ENCODE measurements around the gene ANKRD33B.
"Not testable (repeated sequence)": the region's sequence is repeated elsewhere in the genome, so short reads cannot be mapped to it uniquely, and the experiment has no call there.

Gene ANKRD33B

DNA sequence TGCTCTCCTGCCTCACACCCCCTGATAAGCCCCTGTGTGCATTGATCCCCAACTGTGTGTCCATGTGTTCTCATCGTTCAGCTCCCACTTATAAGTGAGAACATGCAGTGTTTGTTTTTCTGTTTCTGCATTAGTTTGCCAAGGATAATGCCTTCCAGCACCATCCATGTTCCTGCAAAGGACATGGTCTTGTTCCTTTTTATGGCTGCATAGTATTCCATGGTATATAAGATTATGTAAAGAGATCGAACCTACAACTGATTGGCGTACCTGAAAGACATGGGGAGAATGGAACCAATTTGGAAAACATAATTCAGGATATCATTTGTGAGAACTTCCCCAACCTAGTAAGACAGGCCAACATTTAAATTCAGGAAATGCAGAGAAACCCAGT, 32.4 kb downstream of the ANKRD33B start:
- no peak for DNase-seq

DNA sequence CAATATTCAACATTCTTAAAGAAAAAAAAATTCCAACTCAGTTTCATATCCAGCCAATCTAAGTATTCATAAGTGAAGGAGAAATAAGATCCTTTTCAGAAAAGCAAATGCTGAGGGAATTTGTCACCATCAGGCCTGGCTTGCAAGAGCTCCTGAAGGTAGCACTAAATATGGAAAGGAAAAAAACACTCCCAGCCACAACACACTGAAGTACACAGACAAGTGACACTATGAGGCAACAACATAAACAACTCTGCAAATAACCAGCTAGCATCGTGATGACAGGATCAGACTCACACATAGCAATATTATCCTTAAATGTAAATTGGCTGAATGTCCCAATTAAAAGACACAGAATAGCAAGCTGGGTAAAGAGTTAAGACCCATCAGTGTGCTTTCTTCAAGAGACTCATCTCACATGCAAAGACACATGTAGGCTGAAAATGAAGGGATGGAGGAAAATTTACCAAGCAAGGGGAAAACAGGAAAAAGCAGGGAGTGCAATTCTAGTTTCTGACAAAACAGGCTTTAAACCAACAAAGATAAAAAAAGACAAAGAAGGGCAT, 33.1 kb downstream of the ANKRD33B start:
- DNase-seq, result no peak

DNA sequence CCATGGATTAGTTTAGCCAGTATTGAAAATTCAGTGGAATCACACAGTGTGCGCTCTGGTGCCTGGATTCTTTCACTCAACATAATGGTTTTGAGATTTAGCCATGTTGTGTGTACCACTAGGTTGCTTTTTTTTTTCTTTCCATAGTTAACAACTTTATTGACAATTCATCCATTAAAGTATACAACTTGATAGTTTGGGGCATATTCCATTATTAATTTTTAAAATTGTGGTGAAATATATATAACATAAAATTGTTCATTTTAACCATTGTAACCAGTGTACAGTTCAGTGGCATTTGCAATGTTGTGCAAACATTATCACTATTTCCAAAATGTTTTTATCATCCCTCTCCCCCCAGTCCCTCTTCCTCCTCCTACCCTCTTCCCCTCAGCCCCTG, 35.2 kb downstream of the ANKRD33B start:
- DNase-seq, result no peak

DNA sequence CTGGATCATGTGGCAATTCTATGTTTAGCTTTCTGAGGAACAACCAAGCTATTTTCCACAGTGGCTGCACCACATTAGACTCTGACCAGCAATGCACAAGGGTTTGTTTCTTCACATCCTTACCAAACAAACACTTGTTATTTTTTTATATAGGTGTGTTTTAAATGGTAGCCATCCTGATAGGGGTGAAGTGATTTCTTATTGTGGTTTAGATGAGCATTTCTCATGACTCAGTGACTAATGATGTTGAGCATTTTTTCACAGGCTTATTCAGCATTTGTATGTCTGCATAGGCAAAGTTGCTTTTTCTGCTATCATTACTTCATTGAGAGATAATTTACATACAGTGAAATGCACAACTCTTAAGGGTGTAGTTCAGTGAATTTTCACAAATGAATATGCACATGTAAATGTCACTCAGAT, 36.0 kb downstream of the ANKRD33B start:
- DNase-seq, result no peak

DNA sequence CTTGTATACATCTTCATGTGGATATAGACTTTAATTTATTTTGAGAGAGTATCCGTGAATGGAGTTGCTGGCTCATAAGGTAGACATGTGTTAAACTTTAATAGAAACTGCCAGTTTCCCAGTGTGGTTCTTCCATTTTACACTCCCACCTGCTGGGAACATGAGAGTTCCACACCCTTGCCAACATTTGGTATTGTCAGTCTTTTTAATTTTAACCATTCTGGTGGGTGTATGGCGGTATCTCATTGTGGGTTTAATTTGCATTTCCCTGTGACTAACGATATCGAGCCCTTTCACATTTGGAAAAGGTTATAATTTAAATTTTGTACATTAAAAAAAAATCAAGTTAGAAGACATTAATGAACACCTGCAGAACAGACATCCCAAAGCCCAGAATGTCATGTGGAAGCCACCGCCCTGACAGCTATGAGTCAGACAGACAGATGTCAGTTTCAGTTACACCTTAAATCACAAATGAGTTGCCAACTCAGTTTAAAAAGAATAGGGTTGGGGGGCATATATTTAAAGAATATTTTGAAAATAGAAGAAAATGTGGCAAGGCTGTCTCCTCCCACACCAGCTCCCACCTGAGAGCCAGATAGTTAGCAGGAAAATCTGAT, 36.9 kb downstream of the ANKRD33B start:
- DNase-seq, result no peak

DNA sequence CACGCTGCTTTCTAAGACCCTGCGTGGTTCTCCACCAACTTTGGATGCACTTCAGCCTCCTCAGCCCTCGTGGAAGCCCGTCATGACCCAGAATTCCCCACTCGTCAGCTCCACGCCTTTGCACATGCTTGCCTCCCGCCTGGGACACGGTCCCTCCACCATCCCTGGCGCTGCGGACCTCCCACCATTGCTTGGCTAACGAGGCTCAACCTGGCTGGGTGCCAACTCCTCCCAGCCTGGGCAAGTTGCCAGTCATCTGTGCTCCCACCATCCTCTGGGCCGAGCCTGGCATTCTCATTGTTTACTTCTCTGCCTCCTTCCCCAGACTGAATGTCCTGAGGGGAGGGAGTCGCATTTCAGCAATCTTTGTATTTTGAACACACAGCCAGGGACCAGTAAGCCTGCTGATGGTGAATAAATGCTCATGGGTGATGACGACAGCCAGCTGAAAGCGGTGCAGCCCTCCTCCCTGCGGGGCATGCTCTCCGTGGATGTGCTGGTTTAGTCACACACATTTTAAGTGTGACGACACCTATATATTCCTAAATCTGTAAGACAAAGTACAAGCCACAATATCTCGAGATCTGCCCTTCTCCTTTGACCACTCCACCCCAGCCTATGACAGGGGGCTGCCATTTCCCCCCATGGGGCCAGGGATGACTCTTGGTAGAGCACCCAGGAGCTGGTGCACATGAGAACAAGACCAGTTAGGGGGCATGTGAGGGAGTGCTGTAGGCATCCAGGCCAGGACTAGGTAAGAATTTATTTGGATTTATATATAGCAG, 37.6 kb downstream of the ANKRD33B start:
- peak; percentile 91 for DNase-seq

DNA sequence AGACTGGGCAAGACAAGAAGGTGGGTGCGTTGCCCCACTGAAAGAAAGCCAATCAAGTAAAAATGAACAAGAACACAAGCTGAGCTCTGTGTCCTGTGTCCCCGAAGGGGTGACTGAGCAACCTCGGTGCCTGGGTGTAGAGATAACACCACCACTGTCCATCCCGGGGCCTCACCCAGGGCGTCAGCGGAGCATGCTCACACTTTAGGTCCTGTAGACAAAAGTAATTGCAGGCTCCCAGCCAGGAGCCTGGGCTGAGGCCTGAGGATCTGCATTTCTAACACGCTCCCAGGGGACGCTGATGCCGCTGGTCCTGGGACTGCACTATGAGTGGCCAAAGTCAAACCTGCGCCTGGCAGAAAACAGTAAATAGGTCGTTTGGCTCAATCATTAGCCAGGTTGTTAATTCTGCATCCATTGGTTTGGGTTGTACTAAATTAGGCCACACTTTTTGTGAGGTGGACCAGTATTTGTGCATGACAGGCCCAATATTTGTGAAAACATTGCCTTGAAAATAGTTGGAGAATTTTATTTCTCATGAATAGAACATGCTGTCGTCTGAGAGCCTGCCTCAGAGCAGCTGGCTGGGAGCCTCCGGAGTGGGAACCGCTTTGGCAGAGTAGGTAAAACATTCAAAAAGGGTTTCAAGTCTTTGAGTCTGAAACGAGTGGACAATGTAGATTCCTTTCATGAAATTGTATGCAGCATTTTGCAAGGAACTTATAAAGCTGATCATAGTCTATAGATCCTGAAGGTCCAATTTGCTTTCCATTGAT, 38.3 kb downstream of the ANKRD33B start:
- DNase-seq, result no peak

DNA sequence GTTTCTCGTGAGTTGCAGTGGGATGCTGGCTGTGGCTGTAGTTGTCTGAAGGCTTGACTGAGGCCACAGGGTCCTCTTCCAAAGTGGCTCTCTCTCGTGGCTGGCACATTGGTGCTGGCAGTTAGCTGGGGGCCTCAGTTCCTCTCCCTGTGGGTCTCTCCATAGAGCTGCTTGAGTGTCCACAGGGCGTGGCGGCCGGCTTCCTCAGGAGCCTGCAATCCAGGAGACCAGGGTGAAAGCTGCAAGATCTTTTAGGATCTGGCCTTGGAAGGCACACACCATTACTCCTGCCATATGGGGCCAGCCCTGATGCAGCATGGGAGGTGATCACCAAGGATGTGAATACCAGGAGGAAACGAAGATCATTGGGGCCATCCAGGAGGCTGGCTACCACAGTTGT, 41.1 kb downstream of the ANKRD33B start:
- no peak for DNase-seq

DNA sequence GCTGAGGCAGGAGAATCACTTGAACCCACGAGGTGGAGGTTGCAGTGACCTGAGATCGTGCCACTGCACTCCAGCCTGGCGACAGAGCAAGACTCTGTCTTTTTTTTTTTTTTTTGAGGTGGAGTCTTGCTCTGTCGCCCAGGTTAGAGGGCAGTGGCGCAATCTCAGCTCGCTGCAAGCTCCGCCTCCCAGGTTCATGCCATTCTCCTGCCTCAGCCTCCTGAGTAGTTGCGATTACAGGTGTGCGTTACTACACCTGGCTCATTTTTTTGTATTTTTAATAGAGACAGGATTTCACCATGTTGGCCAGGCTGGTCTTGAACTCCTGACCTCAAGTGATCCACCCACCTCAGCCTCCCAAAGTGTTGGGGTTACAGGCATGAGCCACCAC, 42.8 kb downstream of the ANKRD33B start:
- DNase-seq, result not testable (repeated sequence)

DNA sequence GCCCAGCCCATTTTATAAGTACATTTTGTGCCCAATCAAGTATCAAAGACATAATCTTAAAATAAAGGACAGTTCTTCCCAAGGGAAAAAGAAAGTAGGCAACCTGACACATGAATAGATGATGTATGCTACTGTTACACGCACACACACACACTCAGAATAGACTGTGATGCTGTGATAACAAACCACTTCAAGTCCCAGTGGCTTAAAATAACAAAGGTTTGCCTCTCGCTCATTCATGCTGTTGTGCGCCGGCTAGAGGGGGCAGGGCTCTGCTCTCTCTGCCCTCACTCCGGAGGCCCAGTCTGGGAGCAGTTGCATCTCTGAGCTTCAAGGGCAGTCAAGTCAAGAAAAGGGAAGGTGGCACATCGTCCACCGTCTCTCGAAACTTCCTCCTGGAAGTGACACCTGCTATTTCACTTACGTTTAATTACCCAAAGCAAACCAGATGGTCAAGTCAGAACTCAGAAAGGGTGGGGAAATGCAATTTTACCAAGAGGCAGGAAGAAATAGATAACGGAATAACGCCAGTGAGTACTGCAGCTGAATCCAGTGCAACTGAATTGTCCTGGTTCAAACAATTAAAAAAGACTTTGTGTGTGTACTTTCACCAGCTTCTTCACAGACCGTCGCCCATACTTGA, 43.3 kb downstream of the ANKRD33B start:
- peak; percentile 46 for DNase-seq

DNA sequence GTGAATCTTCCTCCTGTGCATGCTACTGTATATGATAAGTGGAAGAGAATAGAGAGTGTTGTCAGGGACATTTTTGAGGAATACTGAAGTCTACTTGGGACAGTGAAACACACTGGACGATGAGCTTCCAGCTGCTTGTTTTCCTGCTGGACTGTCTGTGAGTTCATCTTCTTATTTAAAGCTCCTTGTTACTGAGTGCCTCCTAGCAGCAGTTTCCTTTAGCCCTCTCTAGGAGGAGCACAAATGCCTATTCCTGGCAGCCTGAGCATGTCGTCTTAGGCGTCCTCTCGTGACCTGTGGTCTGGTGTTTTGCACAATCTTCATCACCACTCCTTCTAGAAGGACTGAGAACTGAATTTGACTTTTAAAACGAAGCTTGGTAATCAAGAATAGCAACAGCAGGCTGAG, 43.8 kb downstream of the ANKRD33B start:
- peak; percentile 77 for DNase-seq

DNA sequence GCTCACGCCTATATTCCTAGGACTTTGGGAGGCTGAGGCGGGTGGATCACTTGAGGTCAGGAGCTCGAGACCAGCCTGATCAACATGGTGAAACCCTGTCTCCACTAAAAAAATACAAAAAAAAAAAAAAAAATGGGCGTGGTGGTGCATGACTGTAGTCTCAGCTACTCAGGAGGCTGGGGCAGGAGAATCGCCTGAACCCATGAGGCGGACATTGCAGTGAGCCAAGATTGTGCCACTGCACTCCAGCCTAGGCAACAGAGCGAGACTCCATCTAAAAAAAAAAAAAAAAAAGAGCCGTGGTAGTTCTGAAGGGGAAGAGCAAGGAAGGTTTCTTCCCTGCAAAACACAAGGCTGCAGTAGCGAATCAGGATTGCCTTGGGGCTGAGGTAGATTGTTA, 44.2 kb downstream of the ANKRD33B start:
- not testable (repeated sequence) for DNase-seq

DNA sequence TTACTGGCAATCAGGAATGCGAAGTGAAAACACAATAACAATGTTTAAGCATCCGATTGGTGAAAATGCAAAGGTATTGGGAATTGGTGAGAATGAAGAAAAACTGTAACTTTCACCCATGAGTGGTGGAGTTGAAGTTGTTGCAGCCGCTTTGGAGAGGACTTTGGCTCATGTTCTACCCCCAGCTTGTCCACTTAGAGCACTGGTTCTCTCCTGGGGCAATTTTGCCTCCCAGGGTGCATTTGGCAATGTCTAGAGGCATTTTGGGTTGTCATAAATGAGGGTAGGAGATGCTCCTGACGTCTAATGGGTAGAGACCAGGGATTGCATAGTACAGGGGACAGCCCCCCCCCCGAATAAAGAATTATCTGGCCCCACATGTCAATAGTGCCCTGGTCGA, 46.2 kb downstream of the ANKRD33B start:
- DNase-seq, result no peak

DNA sequence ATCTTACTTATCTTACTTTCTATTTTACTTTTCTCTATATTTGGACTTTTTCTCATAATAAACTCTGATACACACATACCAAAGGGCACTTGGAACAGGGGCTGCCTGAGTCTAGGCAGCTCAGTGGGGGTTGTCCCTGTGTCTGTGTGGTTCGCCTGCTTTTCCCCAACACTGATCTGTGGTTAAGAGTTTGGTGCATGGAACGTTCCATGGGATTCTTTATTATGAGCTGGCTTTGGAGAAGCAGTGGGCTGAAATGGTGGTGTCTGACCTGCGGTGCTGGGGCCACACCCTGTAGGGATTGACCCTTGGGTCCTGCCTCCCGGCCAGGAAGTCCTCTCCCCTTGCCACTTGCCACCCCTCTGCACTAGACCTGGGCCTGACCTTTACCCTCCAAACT, 47.4 kb downstream of the ANKRD33B start:
- DNase-seq, result no peak

DNA sequence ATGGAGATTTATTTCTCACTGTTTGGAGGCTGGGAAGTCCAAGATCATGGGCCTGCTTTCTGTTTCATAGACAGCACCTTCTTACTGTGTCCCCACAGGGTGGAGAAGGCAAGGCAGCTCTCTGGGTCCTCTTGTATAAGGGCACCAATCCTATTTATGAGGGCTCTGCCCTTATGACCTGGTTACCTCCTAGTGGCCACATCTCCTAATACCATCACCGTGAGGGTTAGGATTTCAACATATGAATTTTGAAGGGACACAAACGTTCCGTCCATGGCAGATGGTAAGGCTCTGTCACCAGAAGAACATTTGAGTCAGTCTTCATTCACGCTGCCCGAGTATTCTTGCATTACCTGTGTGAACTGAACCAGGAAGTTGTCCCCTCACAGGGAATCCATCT, 48.4 kb downstream of the ANKRD33B start:
- DNase-seq, result no peak

DNA sequence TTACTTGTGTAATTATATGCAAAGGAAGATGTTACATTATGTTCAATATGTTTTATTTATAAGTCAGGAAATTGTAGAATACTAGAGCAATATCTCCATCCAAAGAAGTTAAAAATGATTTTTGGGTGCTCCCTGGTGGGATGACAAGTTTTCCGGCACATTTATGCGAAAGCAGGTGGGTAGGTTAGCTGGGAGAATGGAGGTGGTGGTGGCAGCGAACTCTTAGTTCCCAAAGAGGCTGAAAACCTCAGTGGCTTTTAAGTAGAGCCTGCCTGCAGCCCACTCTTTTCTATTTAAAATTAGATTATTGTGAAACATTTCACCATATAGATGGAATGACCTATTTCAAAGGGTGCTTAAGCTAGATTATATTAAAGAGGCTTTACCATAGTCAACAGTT, 51.8 kb downstream of the ANKRD33B start:
- no peak for DNase-seq

DNA sequence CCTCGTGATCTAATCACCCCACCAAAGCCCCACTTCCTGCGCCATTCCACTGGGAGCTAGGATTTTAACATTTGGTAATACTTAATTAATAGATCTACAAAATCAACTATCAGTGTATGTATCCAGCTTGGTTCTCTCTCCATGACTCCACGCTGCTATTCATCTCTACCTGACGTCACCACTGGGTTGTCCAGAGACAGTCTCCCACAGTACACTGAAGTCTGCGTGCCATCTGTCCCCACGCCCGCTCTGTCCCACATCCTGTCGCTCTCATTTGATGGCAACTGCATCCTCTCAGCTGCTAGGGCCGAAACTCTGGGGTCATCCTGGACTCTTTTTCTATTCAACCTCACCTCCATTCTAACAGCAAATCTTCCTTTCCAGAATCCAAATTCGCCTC, 53.2 kb downstream of the ANKRD33B start:
- DNase-seq, result no peak

DNA sequence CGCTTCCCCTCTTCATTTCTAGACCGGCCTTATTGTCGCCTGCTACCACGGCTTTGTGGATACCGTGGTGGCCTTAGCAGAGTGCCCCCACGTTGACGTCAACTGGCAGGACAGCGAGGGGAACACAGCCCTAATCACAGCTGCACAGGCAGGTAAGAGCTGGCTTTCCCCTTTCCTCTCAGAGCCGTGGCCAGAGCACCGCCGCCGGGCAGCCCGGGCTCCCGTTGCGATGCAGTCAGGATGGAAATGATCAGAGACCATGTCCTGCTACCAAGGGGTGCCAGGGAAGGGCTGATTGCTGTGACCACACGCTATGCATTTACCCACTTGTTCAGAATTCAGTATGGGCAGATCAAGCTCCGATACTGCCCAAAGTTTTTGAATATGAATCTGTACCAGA, 54.4 kb downstream of the ANKRD33B start:
- DNase-seq, result no peak

DNA sequence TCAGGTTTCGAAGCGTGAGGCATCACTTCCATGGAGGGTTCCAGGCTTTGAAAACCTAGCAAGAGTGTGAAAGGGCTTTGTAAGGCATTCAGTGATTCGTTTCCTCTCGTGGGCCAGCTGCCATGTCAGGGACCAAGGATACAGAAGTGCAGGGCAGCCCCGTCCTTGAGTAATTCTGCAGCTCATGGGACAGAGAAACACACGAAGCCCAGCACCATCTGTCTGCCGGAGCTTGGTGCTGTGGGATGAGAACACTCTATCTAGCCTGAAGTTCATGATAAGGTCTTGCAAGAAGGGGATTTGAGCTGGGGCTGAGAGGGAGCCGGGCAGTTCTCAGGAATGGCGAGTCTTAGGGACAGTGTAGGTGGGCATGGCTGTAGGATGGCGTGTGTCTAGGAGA, 55.8 kb downstream of the ANKRD33B start:
- no peak for DNase-seq

DNA sequence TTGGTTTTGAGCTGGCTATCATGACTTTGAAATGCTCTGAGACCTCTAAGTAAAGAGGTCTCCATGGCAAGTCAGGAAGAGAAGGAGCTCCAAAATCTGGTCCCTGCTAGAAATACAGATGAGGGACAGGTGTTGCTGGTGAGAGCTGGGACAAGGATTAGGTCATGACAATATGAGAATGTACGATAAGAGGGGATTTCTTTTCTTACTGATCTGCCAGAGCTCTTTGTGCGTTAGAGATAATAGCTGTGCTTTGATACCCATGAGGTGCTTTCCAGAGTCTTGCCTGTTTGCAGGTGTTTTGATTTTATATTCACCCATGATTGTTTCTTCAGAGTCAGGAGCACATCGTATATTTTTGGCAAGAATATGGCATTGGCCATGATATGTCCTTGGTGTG, 56.5 kb downstream of the ANKRD33B start:
- no peak for DNase-seq

DNA sequence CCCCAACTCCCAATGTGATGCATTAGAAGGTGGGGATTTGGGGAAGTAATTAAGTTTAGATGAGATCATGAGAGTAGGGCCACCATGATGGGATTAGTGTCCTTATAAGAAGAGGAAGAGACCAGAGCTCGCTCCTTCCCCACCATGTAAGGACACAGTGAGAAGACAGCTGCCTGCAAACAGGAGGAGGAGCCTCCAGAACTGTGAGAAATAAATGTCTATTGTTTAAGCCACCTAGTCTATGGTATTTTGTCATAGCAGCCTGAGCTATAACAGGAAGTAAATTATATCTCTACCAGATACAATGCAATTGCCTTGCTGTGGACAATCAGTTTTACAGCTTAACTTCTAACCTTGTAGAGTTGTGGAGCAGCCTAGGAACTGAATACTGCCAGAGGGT, 58.0 kb downstream of the ANKRD33B start:
- DNase-seq, result peak; percentile 83

DNA sequence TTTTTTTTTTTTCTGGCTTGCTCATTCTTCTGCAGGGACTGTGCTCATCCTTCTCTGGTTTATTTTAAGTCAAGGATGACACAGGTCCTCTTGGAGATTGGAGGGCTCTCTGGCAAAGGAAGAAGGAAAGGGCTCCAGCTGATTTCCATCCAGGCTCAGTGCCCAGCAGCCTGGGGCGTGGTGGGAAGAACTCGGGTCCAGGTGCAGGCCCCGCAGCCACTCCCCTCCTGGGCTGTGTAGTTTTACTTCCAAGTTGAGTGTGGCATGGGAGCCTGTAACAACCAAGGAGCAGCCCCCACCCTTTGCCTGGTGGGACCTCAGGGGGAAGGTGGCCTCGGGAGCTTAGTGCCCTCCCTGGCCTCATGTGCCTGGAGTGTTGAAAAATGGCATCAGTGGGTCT, 58.9 kb downstream of the ANKRD33B start:
- peak; percentile 55 for DNase-seq

DNA sequence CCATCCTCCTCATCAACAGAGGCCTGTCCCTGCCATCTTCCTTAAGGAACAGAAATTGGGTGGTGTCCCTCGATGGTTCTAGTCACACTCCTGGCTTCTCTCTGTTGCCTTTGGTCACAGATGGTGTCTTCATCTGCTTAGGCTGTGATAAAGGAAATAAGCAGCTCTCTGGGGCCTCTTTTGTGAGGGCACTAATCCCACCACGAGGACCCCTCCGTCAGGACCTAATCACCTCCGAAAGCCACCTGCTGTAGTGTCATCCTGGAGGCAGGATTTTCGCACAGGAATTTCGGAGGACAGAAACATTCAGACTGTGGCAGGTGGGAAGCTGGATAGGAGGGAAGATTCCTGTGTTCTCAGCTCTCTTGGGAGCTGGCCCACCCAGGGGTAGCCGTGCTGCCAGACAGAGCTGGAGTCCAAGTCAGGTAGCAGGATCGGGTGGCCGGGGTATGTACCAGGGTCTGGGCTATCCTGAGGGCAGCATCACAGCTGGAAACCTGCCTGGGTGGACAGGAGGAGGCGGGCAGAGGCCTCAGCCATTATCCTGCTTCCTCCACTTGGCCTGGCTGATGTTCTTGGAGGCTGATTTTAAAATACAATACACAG, 59.5 kb downstream of the ANKRD33B start:
- peak; percentile 94 for DNase-seq
